HEK293 (cell line): ENCODE measurements around the gene RASA3.

ENCODE experiments used
- HOXA7 ChIP-seq: sonication (generic); formaldehyde crosslinking; IDR thresholded peaks from 2 replicates; pipeline ENCODE4 v1.8.1; 2022; ENCODE audit warnings: missing genetic modification reagents, borderline replicate concordance
- IKZF3 ChIP-seq: fragments of 450-650 bp; IDR thresholded peaks from 2 replicates; pipeline ENCODE4 v1.5.0; 2018; ENCODE audit warnings: missing biosample characterization, mild to moderate bottlenecking, missing genetic modification characterization, moderate library complexity
- SCRT1 ChIP-seq: fragments of 450-650 bp; formaldehyde crosslinking; IDR thresholded peaks from 2 replicates; pipeline ENCODE4 v1.5.1; 2016; ENCODE audit warnings: missing biosample characterization, missing genetic modification characterization, borderline replicate concordance
- ZIC2 ChIP-seq: fragments of 450-650 bp; formaldehyde crosslinking; IDR thresholded peaks from 2 replicates; pipeline ENCODE4 v1.5.1; 2016; ENCODE audit warnings: missing biosample characterization, missing genetic modification characterization
- ZNF157 ChIP-seq: fragments of 450-650 bp; formaldehyde crosslinking; IDR thresholded peaks from 2 replicates; pipeline ENCODE4 v1.5.1; 2016; ENCODE audit warnings: missing biosample characterization, missing genetic modification characterization
- ZNF175 ChIP-seq: fragments of 450-650 bp; formaldehyde crosslinking; IDR thresholded peaks from 2 replicates; pipeline ENCODE4 v1.5.1; 2016; ENCODE audit warnings: missing biosample characterization, missing genetic modification characterization
- ZNF274 ChIP-seq, 2 experiments: fragments of 200-500 bp in 1 of 2; fragments of 450-650 bp in 1 of 2; sonication (Bioruptor generic) in 1 of 2; formaldehyde crosslinking in 1 of 2; IDR thresholded peaks; 2 replicates each; pipeline versions ENCODE4 v1.5.1 to v1.6.1; 2014 to 2016; ENCODE audit warnings: borderline replicate concordance in 1 of 2, inconsistent platforms in 1 of 2, low read length in 1 of 2, missing biosample characterization in 1 of 2, missing genetic modification characterization in 1 of 2
- ZNF423 ChIP-seq: fragments of 450-650 bp; formaldehyde crosslinking; IDR thresholded peaks from 2 replicates; pipeline ENCODE4 v1.5.1; 2016; ENCODE audit warnings: missing biosample characterization, missing genetic modification characterization
- TF ChIP-seq, protein P1 (sequence below): fragments of 450-650 bp; formaldehyde crosslinking; IDR thresholded peaks from 2 replicates; pipeline ENCODE4 v1.5.1; 2016; ENCODE audit warnings: missing biosample characterization, missing genetic modification characterization
- TF ChIP-seq, protein P2 (sequence below): fragments of 450-650 bp; formaldehyde crosslinking; IDR thresholded peaks from 2 replicates; pipeline ENCODE4 v1.5.1; 2016; ENCODE audit warnings: missing biosample characterization, missing genetic modification characterization
- TF ChIP-seq, protein P3 (sequence below): fragments of 450-650 bp; formaldehyde crosslinking; IDR thresholded peaks from 2 replicates; pipeline ENCODE4 v1.5.1; 2016; ENCODE audit warnings: missing biosample characterization, missing genetic modification characterization
- TF ChIP-seq, protein P4 (sequence below): fragments of 450-650 bp; formaldehyde crosslinking; IDR thresholded peaks from 2 replicates; pipeline ENCODE4 v1.5.1; 2016; ENCODE audit warnings: missing biosample characterization, missing genetic modification characterization, low read depth
- TF ChIP-seq, protein P5 (sequence below): fragments of 450-650 bp; formaldehyde crosslinking; IDR thresholded peaks from 2 replicates; pipeline ENCODE4 v1.5.1; 2016; ENCODE audit warnings: missing biosample characterization, missing genetic modification characterization

DNA sequence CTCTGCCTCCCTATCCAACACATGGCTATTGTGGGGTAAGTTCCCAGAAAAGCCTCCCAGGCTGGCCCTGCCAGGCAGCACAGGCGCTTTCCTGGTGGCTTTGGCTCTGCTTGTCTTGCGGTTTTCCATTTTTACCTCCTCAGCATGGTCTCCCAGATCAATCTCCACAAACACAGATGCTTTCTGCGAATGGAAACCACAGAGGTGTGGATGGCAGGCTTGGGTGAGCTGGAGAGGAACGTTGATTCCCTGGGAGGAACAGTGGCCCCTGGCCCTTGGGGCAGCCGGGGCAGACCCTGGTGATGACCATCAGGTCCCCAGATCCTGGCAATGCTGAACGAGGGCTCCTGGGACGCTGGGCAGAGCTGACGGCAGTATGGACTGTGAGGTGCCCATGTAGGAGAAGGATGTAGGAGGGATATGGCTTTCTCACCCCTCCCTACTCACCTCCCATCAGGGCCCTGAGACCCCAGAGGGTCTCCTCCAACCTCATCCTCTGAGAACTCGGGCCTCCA, 165.2 kb downstream of the RASA3 start:
- TF ChIP-seq, protein P1, sequence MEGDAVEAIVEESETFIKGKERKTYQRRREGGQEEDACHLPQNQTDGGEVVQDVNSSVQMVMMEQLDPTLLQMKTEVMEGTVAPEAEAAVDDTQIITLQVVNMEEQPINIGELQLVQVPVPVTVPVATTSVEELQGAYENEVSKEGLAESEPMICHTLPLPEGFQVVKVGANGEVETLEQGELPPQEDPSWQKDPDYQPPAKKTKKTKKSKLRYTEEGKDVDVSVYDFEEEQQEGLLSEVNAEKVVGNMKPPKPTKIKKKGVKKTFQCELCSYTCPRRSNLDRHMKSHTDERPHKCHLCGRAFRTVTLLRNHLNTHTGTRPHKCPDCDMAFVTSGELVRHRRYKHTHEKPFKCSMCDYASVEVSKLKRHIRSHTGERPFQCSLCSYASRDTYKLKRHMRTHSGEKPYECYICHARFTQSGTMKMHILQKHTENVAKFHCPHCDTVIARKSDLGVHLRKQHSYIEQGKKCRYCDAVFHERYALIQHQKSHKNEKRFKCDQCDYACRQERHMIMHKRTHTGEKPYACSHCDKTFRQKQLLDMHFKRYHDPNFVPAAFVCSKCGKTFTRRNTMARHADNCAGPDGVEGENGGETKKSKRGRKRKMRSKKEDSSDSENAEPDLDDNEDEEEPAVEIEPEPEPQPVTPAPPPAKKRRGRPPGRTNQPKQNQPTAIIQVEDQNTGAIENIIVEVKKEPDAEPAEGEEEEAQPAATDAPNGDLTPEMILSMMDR (tag by site-specific recombination): no peak
- TF ChIP-seq IKZF3 (tag by site-specific recombination) (no peak), ZNF175 (tag by site-specific recombination) (no peak), ZIC2 (tag by site-specific recombination) (no peak), HOXA7 (no peak), ZNF157 (tag by site-specific recombination) (no peak), ZNF274 (IDR thresholded peaks at IDR 0.05; ENCODE audit: low read length) (no peak), ZNF274 (tag by site-specific recombination; IDR thresholded peaks at IDR 0.05; ENCODE audit: borderline replicate concordance) (no peak), ZNF423 (tag by site-specific recombination) (no peak), SCRT1 (tag by site-specific recombination) (no peak)
- TF ChIP-seq, protein P2, sequence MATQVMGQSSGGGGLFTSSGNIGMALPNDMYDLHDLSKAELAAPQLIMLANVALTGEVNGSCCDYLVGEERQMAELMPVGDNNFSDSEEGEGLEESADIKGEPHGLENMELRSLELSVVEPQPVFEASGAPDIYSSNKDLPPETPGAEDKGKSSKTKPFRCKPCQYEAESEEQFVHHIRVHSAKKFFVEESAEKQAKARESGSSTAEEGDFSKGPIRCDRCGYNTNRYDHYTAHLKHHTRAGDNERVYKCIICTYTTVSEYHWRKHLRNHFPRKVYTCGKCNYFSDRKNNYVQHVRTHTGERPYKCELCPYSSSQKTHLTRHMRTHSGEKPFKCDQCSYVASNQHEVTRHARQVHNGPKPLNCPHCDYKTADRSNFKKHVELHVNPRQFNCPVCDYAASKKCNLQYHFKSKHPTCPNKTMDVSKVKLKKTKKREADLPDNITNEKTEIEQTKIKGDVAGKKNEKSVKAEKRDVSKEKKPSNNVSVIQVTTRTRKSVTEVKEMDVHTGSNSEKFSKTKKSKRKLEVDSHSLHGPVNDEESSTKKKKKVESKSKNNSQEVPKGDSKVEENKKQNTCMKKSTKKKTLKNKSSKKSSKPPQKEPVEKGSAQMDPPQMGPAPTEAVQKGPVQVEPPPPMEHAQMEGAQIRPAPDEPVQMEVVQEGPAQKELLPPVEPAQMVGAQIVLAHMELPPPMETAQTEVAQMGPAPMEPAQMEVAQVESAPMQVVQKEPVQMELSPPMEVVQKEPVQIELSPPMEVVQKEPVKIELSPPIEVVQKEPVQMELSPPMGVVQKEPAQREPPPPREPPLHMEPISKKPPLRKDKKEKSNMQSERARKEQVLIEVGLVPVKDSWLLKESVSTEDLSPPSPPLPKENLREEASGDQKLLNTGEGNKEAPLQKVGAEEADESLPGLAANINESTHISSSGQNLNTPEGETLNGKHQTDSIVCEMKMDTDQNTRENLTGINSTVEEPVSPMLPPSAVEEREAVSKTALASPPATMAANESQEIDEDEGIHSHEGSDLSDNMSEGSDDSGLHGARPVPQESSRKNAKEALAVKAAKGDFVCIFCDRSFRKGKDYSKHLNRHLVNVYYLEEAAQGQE (tag by site-specific recombination): no peak
- TF ChIP-seq, protein P3, sequence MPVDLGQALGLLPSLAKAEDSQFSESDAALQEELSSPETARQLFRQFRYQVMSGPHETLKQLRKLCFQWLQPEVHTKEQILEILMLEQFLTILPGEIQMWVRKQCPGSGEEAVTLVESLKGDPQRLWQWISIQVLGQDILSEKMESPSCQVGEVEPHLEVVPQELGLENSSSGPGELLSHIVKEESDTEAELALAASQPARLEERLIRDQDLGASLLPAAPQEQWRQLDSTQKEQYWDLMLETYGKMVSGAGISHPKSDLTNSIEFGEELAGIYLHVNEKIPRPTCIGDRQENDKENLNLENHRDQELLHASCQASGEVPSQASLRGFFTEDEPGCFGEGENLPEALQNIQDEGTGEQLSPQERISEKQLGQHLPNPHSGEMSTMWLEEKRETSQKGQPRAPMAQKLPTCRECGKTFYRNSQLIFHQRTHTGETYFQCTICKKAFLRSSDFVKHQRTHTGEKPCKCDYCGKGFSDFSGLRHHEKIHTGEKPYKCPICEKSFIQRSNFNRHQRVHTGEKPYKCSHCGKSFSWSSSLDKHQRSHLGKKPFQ (tag by site-specific recombination): no peak
- TF ChIP-seq, protein P4, sequence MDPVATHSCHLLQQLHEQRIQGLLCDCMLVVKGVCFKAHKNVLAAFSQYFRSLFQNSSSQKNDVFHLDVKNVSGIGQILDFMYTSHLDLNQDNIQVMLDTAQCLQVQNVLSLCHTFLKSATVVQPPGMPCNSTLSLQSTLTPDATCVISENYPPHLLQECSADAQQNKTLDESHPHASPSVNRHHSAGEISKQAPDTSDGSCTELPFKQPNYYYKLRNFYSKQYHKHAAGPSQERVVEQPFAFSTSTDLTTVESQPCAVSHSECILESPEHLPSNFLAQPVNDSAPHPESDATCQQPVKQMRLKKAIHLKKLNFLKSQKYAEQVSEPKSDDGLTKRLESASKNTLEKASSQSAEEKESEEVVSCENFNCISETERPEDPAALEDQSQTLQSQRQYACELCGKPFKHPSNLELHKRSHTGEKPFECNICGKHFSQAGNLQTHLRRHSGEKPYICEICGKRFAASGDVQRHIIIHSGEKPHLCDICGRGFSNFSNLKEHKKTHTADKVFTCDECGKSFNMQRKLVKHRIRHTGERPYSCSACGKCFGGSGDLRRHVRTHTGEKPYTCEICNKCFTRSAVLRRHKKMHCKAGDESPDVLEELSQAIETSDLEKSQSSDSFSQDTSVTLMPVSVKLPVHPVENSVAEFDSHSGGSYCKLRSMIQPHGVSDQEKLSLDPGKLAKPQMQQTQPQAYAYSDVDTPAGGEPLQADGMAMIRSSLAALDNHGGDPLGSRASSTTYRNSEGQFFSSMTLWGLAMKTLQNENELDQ (tag by site-specific recombination): no peak
- TF ChIP-seq, protein P5, sequence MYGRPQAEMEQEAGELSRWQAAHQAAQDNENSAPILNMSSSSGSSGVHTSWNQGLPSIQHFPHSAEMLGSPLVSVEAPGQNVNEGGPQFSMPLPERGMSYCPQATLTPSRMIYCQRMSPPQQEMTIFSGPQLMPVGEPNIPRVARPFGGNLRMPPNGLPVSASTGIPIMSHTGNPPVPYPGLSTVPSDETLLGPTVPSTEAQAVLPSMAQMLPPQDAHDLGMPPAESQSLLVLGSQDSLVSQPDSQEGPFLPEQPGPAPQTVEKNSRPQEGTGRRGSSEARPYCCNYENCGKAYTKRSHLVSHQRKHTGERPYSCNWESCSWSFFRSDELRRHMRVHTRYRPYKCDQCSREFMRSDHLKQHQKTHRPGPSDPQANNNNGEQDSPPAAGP (tag by site-specific recombination): no peak
